Measurements from ENCODE around the gene MRS2.
"Not testable (repeated sequence)": the region's sequence is repeated elsewhere in the genome, so short reads cannot be mapped to it uniquely, and the experiment has no call there.

The MRS2 gene

GRCh38 chr6:24391208-24391607 lies 11.5 kb upstream of the MRS2 start:
- DNase-seq = no peak

GRCh38 chr6:24391756-24392405 lies 10.9 kb upstream of the MRS2 start:
- DNase-seq = no peak

- DNase-seq = no peak
These were observed 8.5 kb upstream of the MRS2 start for GRCh38 chr6:24394061-24394779.

- DNase-seq = no peak
These were observed 7.8 kb upstream of the MRS2 start for GRCh38 chr6:24394780-24395437.

GRCh38 chr6:24396824-24397223 lies 5.9 kb upstream of the MRS2 start:
- DNase-seq = no peak

GRCh38 chr6:24397631-24398030 lies 5.1 kb upstream of the MRS2 start:
- no peak for DNase-seq

- not testable (repeated sequence) for DNase-seq
These were observed 2.4 kb upstream of the MRS2 start for GRCh38 chr6:24400045-24401039.

GRCh38 chr6:24401458-24401857 lies 1.3 kb upstream of the MRS2 start:
- DNase-seq = no peak

- DNase-seq = no peak
These were observed 727 bp downstream of the MRS2 start for GRCh38 chr6:24403501-24403824.

GRCh38 chr6:24405262-24405661 lies 2.5 kb downstream of the MRS2 start:
- no peak for DNase-seq

- DNase-seq = no peak
These were observed 6.1 kb downstream of the MRS2 start for GRCh38 chr6:24408719-24409410.

GRCh38 chr6:24410622-24411021 lies 7.9 kb downstream of the MRS2 start:
- DNase-seq = no peak

- DNase-seq = no peak
These were observed 9.6 kb downstream of the MRS2 start for GRCh38 chr6:24412294-24412693.

GRCh38 chr6:24414531-24414930 lies 11.8 kb downstream of the MRS2 start:
- DNase-seq = not testable (repeated sequence)

GRCh38 chr6:24415753-24416152 lies 13.0 kb downstream of the MRS2 start:
- no peak for DNase-seq

- DNase-seq = no peak
These were observed 16.8 kb downstream of the MRS2 start for GRCh38 chr6:24419526-24419925.

GRCh38 chr6:24425091-24425490 lies 22.4 kb downstream of the MRS2 start:
- no peak for DNase-seq

GRCh38 chr6:24426729-24427446 lies 24.2 kb downstream of the MRS2 start:
- no peak for DNase-seq

GRCh38 chr6:24428615-24429014 lies 25.9 kb downstream of the MRS2 start:
- no peak for DNase-seq

GRCh38 chr6:24429146-24429545 lies 26.4 kb downstream of the MRS2 start:
- no peak for DNase-seq

- DNase-seq = no peak
These were observed 27.4 kb downstream of the MRS2 start for GRCh38 chr6:24430086-24430485.

- DNase-seq = no peak
These were observed 28.3 kb downstream of the MRS2 start for GRCh38 chr6:24431045-24431451.

All from cortex of kidney (tissue), 1 donor.